HL-60/S4 treated with retinoic acid at 250 ng/mL for 4 days and 3 days (cell line): Measurements from ENCODE around the gene GZF1.

Source experiments
- in situ Hi-C: fragments of 300-500 bp; cut with MboI; formaldehyde crosslinking; loops from 2 replicates; pipeline ENCODE4 v1.7.0; 2022; ENCODE audit warnings: low sequenced_read_pairs

The GZF1 gene

GRCh38 chr20:23343590-23343989 is 18.4 kb upstream of the GZF1 start:
- in situ Hi-C loops: loop anchor here (10.0 kb wide), 1 partner anchor 649 kb away; no protein-coding TSS in a partner anchor

DNA sequence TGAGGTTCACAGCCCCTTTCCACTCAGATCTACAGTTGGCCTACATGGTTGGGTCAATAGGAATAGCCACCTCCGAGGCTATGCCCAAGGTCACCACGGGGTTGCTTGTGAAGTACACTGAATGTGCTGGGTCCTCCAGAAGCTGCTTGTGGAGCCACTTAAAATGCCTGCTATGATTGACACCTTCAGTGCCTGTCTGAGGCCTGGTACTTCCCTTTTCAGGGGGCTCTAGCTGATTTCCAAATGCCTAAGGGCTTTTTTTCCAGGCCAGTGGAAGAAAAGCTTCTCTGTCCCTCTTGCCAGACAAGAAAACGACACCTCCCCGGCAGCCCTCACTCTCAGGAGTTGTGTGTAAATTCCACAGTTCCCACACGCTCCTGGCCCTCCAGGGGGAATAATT is 17.6 kb upstream of the GZF1 start:
- in situ Hi-C loops: loop anchor here (10.0 kb wide), 1 partner anchor 650 kb away; no protein-coding TSS in a partner anchor

- in situ Hi-C loops: loop anchor here (10.0 kb wide), 1 partner anchor 651 kb away; no protein-coding TSS in a partner anchor
These were observed 16.0 kb upstream of the GZF1 start for GRCh38 chr20:23346002-23346401.

- in situ Hi-C loops: loop anchor here (10.0 kb wide), 1 partner anchor 653 kb away; no protein-coding TSS in a partner anchor
These were observed 14.2 kb upstream of the GZF1 start for GRCh38 chr20:23347791-23348190.

DNA sequence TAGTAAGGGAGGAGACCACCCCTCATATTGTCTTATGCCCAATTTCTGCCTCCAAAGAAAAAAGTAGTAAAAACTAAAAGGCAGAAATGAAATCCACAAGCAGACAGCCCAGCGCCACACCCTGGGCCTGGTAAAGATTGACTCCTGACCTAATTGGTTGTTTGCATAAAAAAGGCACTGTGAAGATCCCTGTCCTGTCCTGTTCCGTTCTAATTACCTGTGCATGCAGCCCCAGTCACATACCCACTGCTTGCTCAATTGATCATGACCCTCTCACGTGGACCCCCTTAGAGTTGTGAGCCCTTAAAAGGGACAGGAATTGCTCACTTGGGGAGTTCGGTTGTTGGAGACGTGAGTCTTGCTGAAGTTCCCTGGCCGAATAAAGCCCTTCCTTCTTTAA is 13.5 kb upstream of the GZF1 start:
- in situ Hi-C loops: loop anchor here (10.0 kb wide), 1 partner anchor 654 kb away; no protein-coding TSS in a partner anchor

GRCh38 chr20:23349338-23350195 is 12.4 kb upstream of the GZF1 start:
- in situ Hi-C loops: loop anchor here (10.0 kb wide), 1 partner anchor 655 kb away; no protein-coding TSS in a partner anchor

DNA sequence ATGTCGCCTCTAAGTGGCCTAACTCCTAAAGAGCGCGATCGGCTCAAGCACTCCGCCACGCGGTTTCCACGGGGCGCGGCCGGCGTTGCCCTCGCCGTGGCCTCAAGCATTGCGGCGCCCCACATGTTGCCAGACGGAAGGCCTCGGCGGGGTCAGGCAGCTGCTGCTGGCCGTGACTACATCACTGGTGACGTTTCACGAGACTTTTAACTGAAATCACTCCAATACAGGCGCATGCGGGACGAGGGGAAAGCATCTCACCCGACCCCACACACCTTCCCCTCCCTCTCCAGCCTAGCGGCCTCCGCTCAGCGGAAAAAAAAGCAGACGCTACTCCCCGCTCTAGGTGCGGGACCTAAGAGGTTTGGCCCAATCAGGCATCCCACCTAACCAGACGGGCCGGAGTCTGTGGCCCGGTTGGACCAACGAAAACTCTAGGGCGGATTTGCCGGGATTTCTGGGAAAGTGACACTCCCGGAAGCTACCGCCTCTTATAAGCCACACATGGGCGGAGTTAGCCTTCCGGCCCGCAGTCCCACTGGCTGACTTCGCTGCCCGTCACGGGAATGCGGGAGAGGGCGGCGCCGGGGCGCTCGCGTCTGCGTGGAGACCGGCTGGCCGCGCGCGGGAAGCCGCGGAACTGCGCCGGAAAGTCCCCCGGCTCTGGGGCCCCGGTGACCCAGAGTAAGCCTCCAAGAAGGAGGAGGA is 11.6 kb upstream of the GZF1 start, which contains the start of gene NXT1:
Gene NXT1, plus strand, starts transcription at position 596 of the 708 bp plus-strand sequence. CDS start 3,251 bp downstream, outside the sequence.
- in situ Hi-C loops: no loop called here

DNA sequence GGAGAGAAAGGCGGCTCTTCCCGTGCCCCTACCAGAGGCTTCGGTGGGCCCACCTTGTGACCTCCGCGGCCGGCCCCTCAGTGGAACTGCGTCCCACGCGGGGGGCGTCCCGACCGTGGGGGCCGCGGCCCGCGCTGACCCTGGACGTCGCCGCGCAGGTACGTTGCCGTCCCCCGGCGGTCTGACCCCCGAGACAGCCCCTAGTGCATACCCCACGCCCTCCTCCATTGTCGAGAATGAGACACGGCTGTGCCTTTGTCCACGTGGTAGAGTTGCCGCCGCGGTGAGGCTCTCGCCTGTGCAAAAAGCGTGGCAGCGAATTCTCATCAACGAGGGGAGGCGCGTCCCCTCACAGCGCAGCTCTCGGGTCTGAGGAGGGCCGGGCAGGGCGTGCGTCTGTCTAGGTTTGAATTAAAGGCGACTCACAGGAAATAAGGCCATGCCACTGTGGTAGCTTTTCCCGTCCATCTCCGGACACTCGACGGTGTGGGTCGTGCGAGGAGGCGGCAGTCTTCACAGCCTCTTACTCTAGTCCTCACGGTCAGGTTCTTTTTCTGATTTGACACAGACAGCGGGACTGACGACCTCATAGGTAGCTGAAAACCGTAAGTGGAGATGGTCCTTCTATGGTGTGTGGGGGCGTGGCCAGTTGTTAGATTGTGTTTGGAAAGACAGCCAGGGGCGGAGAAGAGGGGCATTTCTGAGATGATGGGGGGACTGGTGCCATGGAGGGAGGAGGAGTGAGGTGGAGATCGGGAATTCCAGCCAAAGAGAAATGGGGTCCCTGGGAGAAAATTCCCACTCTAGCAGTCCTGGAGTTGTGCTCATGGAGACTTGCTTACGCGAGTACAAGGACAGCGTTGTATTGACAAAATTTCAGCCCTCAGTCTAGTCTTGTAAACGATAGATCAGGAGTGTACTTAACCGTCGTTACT is 10.8 kb upstream of the GZF1 start:
- in situ Hi-C loops: no loop called here

DNA sequence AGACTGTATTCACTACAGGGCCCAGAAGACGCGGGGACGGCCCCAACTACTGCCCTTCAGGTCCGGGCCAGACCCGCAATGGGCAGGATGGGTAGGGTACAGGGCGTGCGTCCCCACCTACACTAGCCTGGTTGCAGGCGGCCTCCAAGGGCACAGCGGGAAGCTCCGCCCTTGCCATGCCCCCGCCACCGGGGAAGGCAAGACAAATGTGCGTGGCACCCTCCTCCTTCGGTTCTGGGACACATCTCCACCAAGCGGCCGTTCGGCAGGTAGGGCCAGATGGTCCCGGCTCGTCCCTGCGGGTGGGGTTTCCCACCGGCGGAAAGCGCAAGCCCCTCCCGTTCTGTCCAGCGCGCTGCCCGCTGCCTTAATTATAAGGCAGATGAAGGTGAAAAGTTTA is 5.8 kb upstream of the GZF1 start:
- in situ Hi-C loops: no loop called here

GRCh38 chr20:23357767-23358562 is 4.0 kb upstream of the GZF1 start:
- in situ Hi-C loops: no loop called here

DNA sequence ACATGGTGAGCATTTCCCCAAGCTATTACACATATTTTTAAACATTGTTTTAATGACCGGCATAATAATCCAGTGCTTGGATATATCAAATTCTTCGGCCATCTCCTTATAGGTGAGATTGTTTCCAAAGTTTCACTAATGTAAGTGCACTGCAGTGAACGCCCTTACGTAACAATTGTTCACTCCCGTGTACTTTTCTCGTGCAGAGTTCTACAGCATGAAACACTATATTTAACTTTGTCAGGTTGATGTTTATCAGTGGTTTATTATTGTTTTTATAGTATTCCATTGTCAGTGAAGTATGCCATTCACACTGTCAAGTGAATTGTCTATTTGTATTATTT is 3.4 kb upstream of the GZF1 start:
- in situ Hi-C loops: no loop called here

DNA sequence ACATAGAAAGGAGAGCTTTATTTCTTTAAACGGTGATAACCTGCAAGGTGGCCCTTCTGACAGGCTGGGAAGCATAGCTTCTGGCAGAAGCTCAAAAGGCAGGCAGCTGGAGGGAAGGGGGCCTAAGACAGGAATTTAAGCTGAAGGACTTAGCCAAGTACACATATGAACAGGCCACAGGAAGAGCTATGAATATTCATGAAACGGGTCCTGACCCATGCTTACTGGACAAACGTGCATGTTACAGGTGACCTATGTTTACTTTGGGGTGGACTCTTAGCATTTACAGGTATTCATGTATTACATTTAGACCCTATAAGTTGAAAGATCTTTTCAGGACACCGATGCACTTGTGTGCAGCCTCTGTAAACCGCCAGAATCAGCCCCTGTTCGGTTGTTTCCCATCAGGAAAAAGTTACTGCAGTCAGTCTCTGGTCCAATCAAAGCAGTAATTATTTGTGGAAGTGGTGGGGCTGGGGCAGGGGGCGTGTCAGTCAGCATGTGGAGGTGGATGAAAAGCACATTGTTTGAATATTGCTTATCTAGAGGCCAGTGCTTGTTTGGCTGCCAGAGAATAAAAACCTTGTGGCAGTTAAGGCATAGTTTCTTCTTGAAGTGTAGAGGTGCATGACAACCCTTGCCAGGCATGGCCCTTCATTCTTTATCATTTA is 2.9 kb upstream of the GZF1 start:
- in situ Hi-C loops: no loop called here

GRCh38 chr20:23360531-23360930 is 1.5 kb upstream of the GZF1 start:
- in situ Hi-C loops: no loop called here

DNA sequence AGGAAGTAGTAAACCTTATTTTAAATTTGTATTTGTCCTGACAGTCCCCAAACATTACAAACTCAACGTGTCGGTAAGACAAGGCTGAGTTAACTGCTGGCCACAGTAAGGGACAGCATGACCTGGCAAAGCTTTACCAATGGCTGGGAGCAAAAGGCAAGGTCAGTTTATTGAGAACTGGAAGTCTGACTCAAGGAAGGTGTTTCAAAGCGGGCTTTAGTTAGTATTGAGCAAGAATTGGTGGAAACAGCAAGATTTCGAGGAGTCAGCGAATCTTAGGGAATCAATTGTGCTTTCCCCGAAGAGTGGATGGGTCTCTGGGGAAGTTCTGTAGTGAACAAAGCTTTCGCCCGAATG is 885 bp upstream of the GZF1 start:
- in situ Hi-C loops: no loop called here

DNA sequence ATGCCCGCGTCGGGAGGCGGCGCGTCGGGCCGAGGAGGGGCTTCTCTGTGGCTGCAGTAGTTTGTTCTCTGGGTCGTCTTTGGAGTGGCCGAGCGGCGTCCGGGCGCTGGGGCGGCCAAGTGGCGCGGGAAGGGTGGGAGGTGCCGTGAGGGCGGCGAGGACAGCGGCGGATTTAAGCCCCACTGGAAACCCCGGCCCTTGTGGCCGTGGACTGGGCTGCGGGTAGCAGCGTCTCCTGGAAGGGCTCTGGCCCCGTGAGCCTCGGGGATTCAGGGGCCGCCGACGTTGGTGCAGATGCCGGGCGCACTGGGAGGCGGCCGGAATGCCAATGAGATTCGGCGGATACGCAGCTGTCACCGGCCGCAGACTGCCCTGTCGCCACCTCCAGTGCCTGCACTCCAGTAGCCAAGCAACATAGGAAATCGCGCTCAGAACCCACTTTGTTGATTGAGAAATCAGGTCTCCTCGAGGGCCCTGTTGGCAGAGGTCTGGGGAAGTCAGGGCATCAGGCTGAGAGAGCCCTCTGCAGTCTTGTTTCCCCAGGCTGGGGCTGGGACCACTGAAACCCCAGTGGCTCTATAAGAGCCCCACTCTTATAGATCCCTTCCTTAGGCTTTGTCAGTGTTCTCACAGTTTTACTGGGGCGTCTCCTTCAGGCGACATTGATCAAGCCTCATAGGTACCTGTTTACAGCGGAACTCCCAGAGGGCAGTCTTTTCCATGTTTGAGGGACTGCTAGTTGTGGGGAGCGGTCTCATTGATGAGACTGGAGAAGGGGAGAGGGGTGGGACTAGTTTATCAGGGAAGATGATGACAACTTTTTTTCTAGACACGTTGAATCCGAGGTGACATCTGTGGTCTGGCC is 642 bp downstream of the GZF1 start:
- in situ Hi-C loops: no loop called here

GRCh38 chr20:23363257-23363649 is 1.3 kb downstream of the GZF1 start:
- in situ Hi-C loops: no loop called here

- in situ Hi-C loops: no loop called here
These were observed 3.6 kb downstream of the GZF1 start for GRCh38 chr20:23365390-23366165.

GRCh38 chr20:23366384-23366783 is 4.4 kb downstream of the GZF1 start:
- in situ Hi-C loops: no loop called here
